K562 (cell line): ENCODE results near the gene POU2F3. TPM values are rescaled to one million over a fixed set of nuclear protein-coding genes. Genes with fewer than 3 reads are reported as not detected.

ENCODE experiments used
- ATAC-seq: fragments of 200-7000 bp; cut with Tn5 transposase; 3 replicates; pipeline ENCODE4 v1.9.1; 2020; ENCODE audit warnings: moderate library complexity
- BruUV-seq: library from RNA; stranded (reverse); fragments of 400-500 nt; replicated peaks from 2 replicates; lab custom pipeline; 2021; lab: Mats Ljungman, UMichigan
- CTCF ChIA-PET: fragments of 300-600 bp; formaldehyde crosslinking; extraction: SDS; loops from one replicate; lab custom pipeline; 2021; ENCODE audit warnings: low intra/inter-chr PET ratio; lab: Yijun Ruan, JAX
- POLR2A ChIA-PET: fragments of 300-600, 350-650 bp; sonication (Branson Sonifier 250); formaldehyde crosslinking; extraction: SDS; loops from one replicate; lab custom pipeline; 2021; ENCODE audit warnings: antibody characterized with exemption, inconsistent platforms; lab: Yijun Ruan, JAX
- DNase-seq, 4 experiments: peaks; one replicate each; pipeline versions ENCODE4 v3.0.0 to v3.0.0-alpha.2; 2011 to 2018; ENCODE audit warnings: low spot score in 3 of 4, mixed read lengths in 3 of 4; ENCODE audit errors: extremely low read depth in 1 of 4
- FAIRE-seq: peaks from 2 replicates; lab custom pipeline; 2011; peaks lifted over from hg19 to GRCh38; lab: Jason Lieb, UNC
- H2AFZ ChIP-seq: 2 replicates; pipeline ENCODE4 v1.6.0; 2011; ENCODE audit warnings: low read depth, low read length, control low read depth, inconsistent platforms
- H3K27ac ChIP-seq: fragments of 200-600 bp; 3 replicates; pipeline ENCODE4 v1.8.0; 2011; ENCODE audit warnings: low read depth, mild to moderate bottlenecking, control low read depth, inconsistent platforms, low read length, moderate library complexity, mixed read lengths; ENCODE audit errors: extremely low read depth
- H3K27me3 ChIP-seq, 2 experiments: fragments of 300-600 bp in 1 of 2; 2 replicates in 1 of 2; 3 replicates in 1 of 2; pipeline versions ENCODE4 v1.6.0 to v1.8.0; 2011; ENCODE audit warnings: inconsistent platforms in 2 of 2, low read length in 2 of 2, mild to moderate bottlenecking in 1 of 2, mixed read lengths in 1 of 2, moderate library complexity in 1 of 2; ENCODE audit not compliant: control insufficient read depth in 2 of 2, insufficient read depth in 2 of 2
- H3K36me3 ChIP-seq: fragments of 300-600 bp; 3 replicates; pipeline ENCODE4 v1.8.0; 2011; ENCODE audit warnings: mild to moderate bottlenecking, low read length, inconsistent platforms; ENCODE audit not compliant: control insufficient read depth, insufficient read depth
- H3K4me1 ChIP-seq, 2 experiments: fragments of 200-600 bp in 1 of 2; replicated peaks in 1 of 2; 2 replicates in 1 of 2; 3 replicates in 1 of 2; pipeline versions ENCODE4 v1.5.1 to v1.8.0; 2011; ENCODE audit warnings: inconsistent platforms in 2 of 2, low read length in 2 of 2, mild to moderate bottlenecking in 1 of 2, mixed read lengths in 1 of 2, moderate library complexity in 1 of 2; ENCODE audit not compliant: control insufficient read depth in 2 of 2, insufficient read depth in 2 of 2
- H3K4me2 ChIP-seq: 2 replicates; pipeline ENCODE4 v1.6.1; 2011; ENCODE audit warnings: low read length, control low read depth, inconsistent platforms, mixed read lengths; ENCODE audit not compliant: insufficient read depth
- H3K4me3 ChIP-seq: fragments of 200-600 bp; sonication (generic), shearing (Covaris generic); 2 replicates; pipeline ENCODE4 v1.5.1; 2016; ENCODE audit warnings: control low read depth, inconsistent platforms
- H3K79me2 ChIP-seq: fragments of 200-600 bp; 3 replicates; pipeline ENCODE4 v1.8.0; 2011; ENCODE audit warnings: low read length, inconsistent platforms; ENCODE audit not compliant: control insufficient read depth, insufficient read depth
- H3K9ac ChIP-seq, 2 experiments: 2 replicates each; pipeline versions ENCODE4 v1.6.0 to v1.6.1; 2011; ENCODE audit warnings: low read depth in 2 of 2, low read length in 2 of 2, control low read depth in 1 of 2, inconsistent platforms in 1 of 2, mild to moderate bottlenecking in 1 of 2, mixed read lengths in 1 of 2; ENCODE audit not compliant: insufficient read depth in 1 of 2
- H3K9me1 ChIP-seq: one replicate; pipeline ENCODE4 v1.6.0; 2011; ENCODE audit warnings: inconsistent platforms, mild to moderate bottlenecking, low read length, moderate library complexity; ENCODE audit not compliant: control insufficient read depth, insufficient read depth
- H3K9me3 ChIP-seq: replicated peaks from 2 replicates; pipeline ENCODE4 v1.5.1; 2011; ENCODE audit warnings: low read depth, low read length, inconsistent platforms; ENCODE audit not compliant: control insufficient read depth, insufficient read depth
- H4K20me1 ChIP-seq: replicated peaks from 2 replicates; pipeline ENCODE4 v1.6.1; 2011; ENCODE audit warnings: low read length, inconsistent platforms, mixed read lengths; ENCODE audit not compliant: control insufficient read depth, insufficient read depth
- ATF3 ChIP-seq, 2 experiments: fragments of 450-650 bp in 1 of 2; sonication (generic) in 1 of 2; formaldehyde crosslinking in 1 of 2; IDR thresholded peaks in 1 of 2; conservative IDR thresholded peaks in 1 of 2; 2 replicates each; pipeline versions ENCODE4 v1.6.1 to v1.8.1; 2016 to 2023; ENCODE audit warnings: mild to moderate bottlenecking in 2 of 2, moderate library complexity in 2 of 2, inconsistent platforms in 1 of 2, missing genetic modification reagents in 1 of 2
- CBX3 ChIP-seq, 2 experiments: IDR thresholded peaks; 1 replicate in 1 of 2; 2 replicates in 1 of 2; pipeline ENCODE4 v1.6.1; 2012; ENCODE audit warnings: inconsistent platforms in 2 of 2, low read length in 2 of 2, borderline replicate concordance in 1 of 2, control low read depth in 1 of 2
- CREB5 ChIP-seq: fragments of 250-450 bp; sonication (Bioruptor Pico); IDR thresholded peaks from 2 replicates; pipeline ENCODE4 v1.5.0; 2020; ENCODE audit warnings: mild to moderate bottlenecking
- ERF ChIP-seq: fragments of 450-650 bp; formaldehyde crosslinking; IDR thresholded peaks from 2 replicates; pipeline ENCODE4 v1.4.0; 2020; ENCODE audit warnings: mild to moderate bottlenecking, mixed read lengths
- EWSR1 ChIP-seq: fragments of 450-650 bp; IDR thresholded peaks from 2 replicates; pipeline ENCODE4 v1.6.1; 2018; ENCODE audit warnings: borderline replicate concordance, mild to moderate bottlenecking, low read depth, moderate library complexity; ENCODE audit not compliant: partially characterized antibody
- MLX ChIP-seq, 2 experiments: fragments of 450-650 bp in 1 of 2; sonication (generic) in 1 of 2; formaldehyde crosslinking; conservative IDR thresholded peaks; 2 replicates each; pipeline versions ENCODE4 v1.4.0 to v1.8.1; 2020 to 2022; ENCODE audit warnings: mild to moderate bottlenecking in 1 of 2, missing genetic modification reagents in 1 of 2
- PHTF2 ChIP-seq: fragments of 250-450 bp; sonication (Bioruptor Pico); IDR thresholded peaks from 2 replicates; pipeline ENCODE4 v1.5.0; 2021; ENCODE audit warnings: mild to moderate bottlenecking
- RREB1 ChIP-seq: fragments of 250-450 bp; sonication (Bioruptor Pico); IDR thresholded peaks from 2 replicates; pipeline ENCODE4 v1.4.0; 2020
- SMARCE1 ChIP-seq: fragments of 450-650 bp; IDR thresholded peaks from 2 replicates; pipeline ENCODE4 v1.7.1; 2016; ENCODE audit warnings: mild to moderate bottlenecking
- ZNF124 ChIP-seq: sonication (generic); formaldehyde crosslinking; IDR thresholded peaks from 2 replicates; pipeline ENCODE4 v1.8.1; 2022; ENCODE audit warnings: missing genetic modification reagents
- WGBS: fragments of 100-300 bp; shearing (Covaris generic); methylation state at CpG from one replicate; pipeline ENCODE4 v1.1.6; 2016; ENCODE audit warnings: low coverage, mixed read lengths; ENCODE audit not compliant: insufficient coverage; ENCODE audit errors: missing lambda C conversion rate; 5-methylcytosine and 5-hydroxymethylcytosine counted together
- in situ Hi-C: fragments of 300-500 bp; cut with MboI; formaldehyde crosslinking; loops from 4 replicates; pipeline ENCODE4 v1.15.0; 2018; ENCODE audit warnings: inconsistent platforms, mixed read lengths
- intact Hi-C: fragments of 100-400 bp; cut with micrococcal nuclease; formaldehyde crosslinking; loops from 2 replicates; pipeline ENCODE4 v1.14.2; 2022
- polyA plus RNA-seq, 8 experiments: library from polyadenylated mRNA; depleted of rRNA in 4 of 8; stranded (reverse) in 5 of 8; unstranded in 3 of 8; fragments of >200 nt; fragmentation: Nextera tagmentation in 2 of 8; fragmentation: Illumina TruSeq in 1 of 8; extraction: Ambion mirVana in 2 of 8; extraction: Trizol in 1 of 8; gene quantifications; 2 replicates each; pipeline versions ENCODE4 v1.2.1 to v1.2.3, GENCODE V29; 2011 to 2014; ENCODE audit warnings: inconsistent platforms in 1 of 8, missing spikeins in 1 of 8
- total RNA-seq, 7 experiments: library from RNA; depleted of rRNA in 6 of 7; stranded (reverse); fragments of >200 nt in 6 of 7; fragmentation: Illumina TruSeq in 2 of 7; extraction: Trizol in 2 of 7; gene quantifications; 2 replicates each; pipeline versions ENCODE4 v1.2.1 to v1.2.3, GENCODE V29; 2011 to 2021; ENCODE audit warnings: low replicate concordance in 1 of 7

POU2F3 gene
- total and polyA plus RNA-seq, 9 of the 15 experiments (the other 6 are each of a cell fraction or from before 2014, with no cell fraction given), result not detected

- intact Hi-C loops, result no loop called here
- Histone ChIP-seq H3K4me3 (no peak overlapping the region), H3K9me3 (no peaks in the 10 kb centered on the region), H3K36me3 (no peaks in the 10 kb centered on the region), H2AFZ (no peak overlapping the region), H4K20me1 (peaks cover 12% of the 10 kb centered on the region), H3K9ac (no peak overlapping the region), H3K27ac (no peak overlapping the region), H3K9me1 (no peaks in the 10 kb centered on the region), H3K4me1 (peaks cover 0 to 5% of the 10 kb centered on the region in 2 experiments; a peak in 1 of 5 replicates), H3K79me2 (no peaks in the 10 kb centered on the region), H3K4me2 (no peak overlapping the region), H3K27me3 (peaks cover 8 to 39% of the 10 kb centered on the region in 2 experiments; a peak in 4 of 5 replicates)
- in situ Hi-C loops, result no loop called here
- no peak for ATAC-seq
- no TSS peak for BruUV-seq
- no peak for FAIRE-seq
- 22% methylated on average over 5 of the region's 5 CpGs for WGBS
- ChIA-PET POLR2A (interaction anchor here (0.7 to 1.9 kb wide), 2 partner anchors 13 to 79 kb away, joined by 3 to 7 read pairs; no protein-coding TSS in a partner anchor), CTCF (interaction anchor here (0.8 to 2.9 kb wide), 3 partner anchors 57 to 73 kb away, joined by 3 to 44 read pairs (median 9); no protein-coding TSS in a partner anchor)
- no peak for DNase-seq
- TF ChIP-seq EWSR1, result no peak
- TF ChIP-seq ATF3 (IDR thresholded peaks at IDR 0.05), result no peak
- no peak for TF ChIP-seq ATF3 (CRISPR knock-in tag; conservative IDR thresholded peaks at IDR 0.05)
- no peak for TF ChIP-seq CREB5
- no peak for TF ChIP-seq ZNF124 (CRISPR knock-in tag)
- no peak for TF ChIP-seq CBX3 (IDR thresholded peaks at IDR 0.05; ENCODE audit: borderline replicate concordance in 1 of 2, low read length in 2 of 2)
- no peak for TF ChIP-seq PHTF2 (CRISPR knock-in tag)
- TF ChIP-seq ERF (CRISPR knock-in tag), result no peak
- TF ChIP-seq MLX (CRISPR knock-in tag; conservative IDR thresholded peaks at IDR 0.05), result no peak
- TF ChIP-seq SMARCE1, result no peak
- no peak for TF ChIP-seq RREB1 (CRISPR knock-in tag)
These were observed 9.4 kb upstream of the POU2F3 start for GRCh38 chr11:120230433-120231071.
